Measurements from ENCODE around the gene ZBTB20.
A peak's percentile ranks its signal among the peaks of the same experiment; 100 is the strongest.

Gene ZBTB20

DNA sequence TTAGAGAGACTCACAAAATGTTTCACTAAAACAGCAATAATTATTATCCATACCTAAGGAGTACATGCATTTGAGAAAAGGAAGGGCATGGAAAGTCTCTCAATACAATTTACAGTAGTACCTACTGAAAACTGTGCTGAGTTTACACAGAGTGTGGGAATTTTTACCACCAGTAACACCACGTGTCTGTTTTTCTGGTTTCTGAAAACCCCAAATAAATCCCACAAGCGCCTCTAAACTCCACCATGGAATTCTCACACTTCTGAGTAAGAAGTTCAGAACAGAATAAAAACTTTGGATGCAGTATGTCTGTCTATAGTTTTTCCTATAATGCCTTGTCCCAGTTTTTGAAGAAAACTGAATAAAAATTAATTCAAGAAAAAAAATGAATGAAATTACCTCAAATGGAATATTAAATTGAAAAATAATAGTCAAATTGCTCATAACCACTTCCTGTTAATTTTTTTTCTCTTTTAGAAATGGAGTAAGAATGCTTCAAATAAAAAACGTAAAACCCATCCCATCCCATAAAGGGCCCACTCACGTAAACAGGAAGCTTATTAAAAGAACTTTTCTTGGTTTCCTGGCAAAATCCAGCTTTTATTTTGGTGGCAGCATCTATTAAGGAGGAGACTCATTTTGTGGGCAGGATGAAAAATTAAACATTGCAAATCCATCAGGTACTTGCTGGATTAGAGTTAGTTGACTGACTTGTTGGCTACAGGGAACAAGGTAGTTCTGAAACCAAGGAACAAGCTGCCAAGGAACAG, 475.2 kb downstream of the ZBTB20 start:
- DNase-seq (ENCODE audit: low read depth) = no peak

GRCh38 chr3:114669614-114670013, 477.5 kb downstream of the ZBTB20 start:
- no peak for DNase-seq (ENCODE audit: low read depth)

DNA sequence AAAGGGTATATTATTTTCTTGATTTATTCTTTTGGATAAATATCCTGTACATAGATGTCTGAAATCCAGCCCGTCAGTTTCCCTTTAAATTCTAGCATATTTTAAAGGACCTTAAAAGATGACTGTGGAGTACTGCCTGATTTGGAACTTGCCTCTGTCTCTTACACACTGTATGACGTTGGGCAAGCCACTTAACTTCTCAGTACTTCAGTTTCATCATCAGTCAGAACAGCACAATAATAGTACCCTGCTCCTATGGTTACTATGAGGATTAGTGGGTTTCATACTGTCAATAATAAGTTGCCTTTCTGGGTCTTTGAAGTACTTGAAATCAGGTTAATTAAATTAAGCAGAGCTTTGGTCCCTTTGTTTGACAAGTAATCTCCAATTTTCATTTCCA, 479.0 kb downstream of the ZBTB20 start:
- DNase-seq (ENCODE audit: low read depth) = no peak

GRCh38 chr3:114666623-114667022, 480.5 kb downstream of the ZBTB20 start:
- DNase-seq (ENCODE audit: low read depth) = no peak

- DNase-seq (ENCODE audit: low read depth) = no peak
Measured at GRCh38 chr3:114664006-114664405, 483.1 kb downstream of the ZBTB20 start.

GRCh38 chr3:114660808-114661207, 486.3 kb downstream of the ZBTB20 start:
- DNase-seq (ENCODE audit: low read depth) = no peak

GRCh38 chr3:114660124-114660523, 487.0 kb downstream of the ZBTB20 start:
- no peak for DNase-seq (ENCODE audit: low read depth)

DNA sequence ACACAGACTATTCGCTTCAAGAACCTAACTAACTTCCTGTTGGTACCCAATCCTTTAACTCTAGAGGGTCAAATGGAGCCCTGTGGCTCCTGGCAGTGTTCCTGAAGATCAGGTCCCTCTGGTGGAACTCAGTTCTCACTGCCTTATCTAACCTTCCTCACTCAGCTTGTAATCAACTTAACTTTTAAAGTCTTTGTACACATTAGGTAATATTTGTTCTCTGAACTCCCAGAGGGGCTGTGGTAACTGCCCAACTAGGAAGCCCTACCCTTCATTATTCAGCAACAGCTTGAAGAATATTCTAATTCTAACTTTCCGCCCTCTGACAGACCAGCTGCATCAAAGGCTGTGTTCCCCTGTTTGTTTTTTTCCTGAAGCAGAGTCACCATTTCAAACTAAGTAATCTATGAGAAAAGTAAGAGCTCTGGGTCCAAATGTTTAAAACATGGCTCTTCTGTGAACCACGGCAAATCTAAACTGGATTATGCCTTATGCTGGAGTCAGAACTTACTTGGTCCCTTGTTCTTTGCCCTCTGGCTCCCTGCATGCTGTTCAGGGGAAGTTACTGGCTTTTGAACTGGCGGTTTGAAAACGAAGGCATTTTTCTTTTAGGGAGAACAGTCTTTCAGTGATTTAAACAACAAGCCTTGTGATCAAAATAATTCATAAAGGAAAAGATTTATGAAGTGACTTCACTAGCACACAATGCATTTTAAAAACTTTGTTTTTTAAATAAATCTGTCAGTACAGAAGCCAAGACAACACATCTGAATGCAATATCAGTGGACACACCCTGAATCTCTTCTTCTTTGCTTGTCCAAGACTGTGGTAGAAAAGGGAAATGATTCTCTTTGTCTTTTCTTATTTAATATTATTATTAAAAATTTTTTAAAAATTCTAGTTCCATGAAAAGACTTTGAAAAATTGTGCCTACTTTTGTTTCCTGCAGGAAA, 487.7 kb downstream of the ZBTB20 start:
- DNase-seq (ENCODE audit: low read depth) = no peak

GRCh38 chr3:114651555-114651954, 495.5 kb downstream of the ZBTB20 start:
- no peak for DNase-seq (ENCODE audit: low read depth)

- DNase-seq (ENCODE audit: low read depth) = peak; percentile 55
Measured at GRCh38 chr3:114650808-114651207, 496.3 kb downstream of the ZBTB20 start.

GRCh38 chr3:114649331-114649730, 497.8 kb downstream of the ZBTB20 start:
- DNase-seq (ENCODE audit: low read depth) = no peak

DNA sequence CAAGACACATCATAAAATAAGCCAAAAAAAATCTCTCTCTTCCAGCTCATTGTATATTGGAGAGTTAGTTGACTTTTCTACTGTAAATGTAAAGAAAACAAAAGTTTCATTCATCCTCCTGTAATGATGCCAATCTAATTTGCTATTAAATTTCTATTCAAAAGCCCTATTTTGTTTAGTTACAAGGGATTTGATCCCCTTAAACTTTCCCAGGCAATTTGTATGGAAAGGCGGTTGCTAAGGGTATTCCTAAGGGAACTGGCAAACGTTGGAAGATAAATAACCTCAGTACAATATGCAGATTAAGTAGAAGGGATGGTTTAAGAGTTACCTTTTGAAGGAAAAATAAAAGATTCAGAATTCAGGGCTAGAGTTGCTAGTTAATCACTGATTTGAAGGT, 500.6 kb downstream of the ZBTB20 start:
- DNase-seq (ENCODE audit: low read depth) = no peak

DNA sequence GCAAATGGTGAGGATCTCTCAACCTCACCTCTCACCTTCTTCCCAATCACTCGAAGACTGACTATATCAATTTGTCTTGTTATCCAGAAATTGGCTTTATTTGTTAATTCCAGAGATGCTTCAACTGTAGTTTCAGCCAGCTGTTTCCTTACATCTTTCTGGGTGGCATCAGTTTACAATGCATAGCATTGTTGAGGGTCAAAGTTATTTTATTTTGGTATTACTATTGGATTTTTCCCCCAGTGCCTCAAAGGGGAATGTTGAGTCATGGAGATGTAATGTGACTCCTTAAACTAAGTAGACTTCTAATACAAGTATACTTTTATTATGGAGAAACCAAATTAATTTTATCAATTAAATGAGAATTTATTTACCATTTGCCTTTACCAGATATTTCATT, 501.7 kb downstream of the ZBTB20 start:
- no peak for DNase-seq (ENCODE audit: low read depth)

GRCh38 chr3:114644367-114644766, 502.7 kb downstream of the ZBTB20 start:
- DNase-seq (ENCODE audit: low read depth) = no peak

DNA sequence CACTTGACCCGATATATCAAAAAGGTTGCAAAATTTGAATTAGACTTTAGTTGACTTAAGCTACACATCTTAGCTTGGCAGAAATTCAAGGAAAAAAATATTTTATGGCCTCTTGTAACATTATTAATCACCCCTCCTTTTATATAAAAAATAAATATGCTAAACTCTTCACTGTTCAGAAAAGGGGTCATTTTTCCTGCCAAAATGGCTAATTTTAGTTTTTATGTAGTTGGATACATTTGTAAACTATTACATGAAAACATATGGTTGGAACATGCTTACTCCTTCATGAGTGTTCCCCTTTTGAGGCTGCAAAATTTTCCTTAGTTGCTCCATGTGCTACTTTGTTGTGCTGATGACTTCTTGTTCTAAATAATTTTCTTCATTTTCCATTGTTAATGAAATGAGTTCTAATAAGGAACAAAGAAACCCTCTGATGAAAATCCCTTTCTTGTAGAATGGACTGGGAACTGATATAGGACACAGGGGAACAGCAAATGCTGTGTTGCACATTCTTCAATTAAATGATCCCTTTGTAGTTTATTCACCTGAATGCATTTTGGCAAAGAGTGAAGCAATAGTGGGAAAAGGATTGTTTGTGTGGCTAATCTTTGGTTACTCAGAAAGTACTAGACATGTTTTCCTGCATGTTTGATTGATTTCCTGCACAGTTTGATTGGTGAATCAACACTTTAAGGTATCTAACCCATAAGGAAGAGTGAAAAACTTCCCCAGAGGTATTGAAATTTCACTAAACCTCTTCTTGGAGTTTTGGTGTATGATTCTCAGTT, 503.9 kb downstream of the ZBTB20 start:
- no peak for DNase-seq (ENCODE audit: low read depth)

GRCh38 chr3:114640126-114640525, 507.0 kb downstream of the ZBTB20 start:
- no peak for DNase-seq (ENCODE audit: low read depth)

DNA sequence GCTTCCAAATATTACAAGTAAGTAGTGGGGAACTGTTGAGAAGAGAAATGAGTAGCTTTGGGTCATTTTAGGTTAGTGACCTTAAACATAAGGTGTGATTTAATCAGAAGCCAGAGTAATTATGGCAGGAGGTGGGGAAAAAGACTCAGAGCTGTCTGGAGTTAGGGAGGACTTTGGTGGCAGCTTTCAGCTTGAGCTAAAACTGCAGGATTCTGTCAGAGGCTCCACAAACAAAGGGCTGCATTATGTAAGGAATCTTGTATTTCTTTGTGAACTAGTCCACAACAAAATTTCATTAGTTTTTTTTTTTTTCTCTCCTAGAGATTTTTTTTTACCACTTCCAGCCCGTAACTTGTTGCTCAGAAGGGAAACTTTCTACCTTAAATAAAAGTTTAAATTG, 507.9 kb downstream of the ZBTB20 start:
- DNase-seq (ENCODE audit: low read depth) = no peak

- no peak for DNase-seq (ENCODE audit: low read depth)
Measured at GRCh38 chr3:114635878-114636277, 511.2 kb downstream of the ZBTB20 start.

- DNase-seq (ENCODE audit: low read depth) = no peak
Measured at GRCh38 chr3:114634635-114635034, 512.5 kb downstream of the ZBTB20 start.

- DNase-seq (ENCODE audit: low read depth) = no peak
Measured at GRCh38 chr3:114632757-114633424, 514.2 kb downstream of the ZBTB20 start.

- no peak for DNase-seq (ENCODE audit: low read depth)
Measured at GRCh38 chr3:114627770-114628169, 519.3 kb downstream of the ZBTB20 start.

DNA sequence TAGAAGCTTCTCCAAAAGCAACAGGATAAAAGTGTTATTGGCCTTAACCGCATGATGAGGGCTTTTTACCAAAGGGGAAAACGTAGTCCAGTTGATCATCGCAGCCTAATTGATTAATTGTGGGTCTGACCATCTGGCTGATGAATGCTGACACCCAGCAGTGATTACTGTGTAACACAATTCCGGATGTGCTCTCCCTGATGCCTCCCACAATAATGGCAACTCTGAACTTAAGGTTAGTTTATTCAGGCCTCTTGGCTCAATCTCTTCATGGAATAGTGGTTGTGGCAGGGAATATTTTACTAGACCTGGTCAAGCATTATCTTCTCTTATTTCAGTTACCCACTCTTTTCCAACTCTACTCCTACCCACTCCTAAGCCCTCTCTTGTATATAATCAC, 520.3 kb downstream of the ZBTB20 start:
- DNase-seq (ENCODE audit: low read depth) = no peak
